CD14-positive monocyte (primary cell): ENCODE data around the gene RASEF. TPM values are rescaled to one million over a fixed set of nuclear protein-coding genes. Genes with fewer than 3 reads are reported as not detected.

ENCODE experiments used
- DNase-seq, 3 donors: peaks; one replicate each; pipeline ENCODE4 v3.0.0-alpha.2; 2011 to 2022
- H2AFZ ChIP-seq: 2 replicates; pipeline ENCODE4 v1.6.0; 2012; ENCODE audit warnings: mild to moderate bottlenecking, low read depth, low read length, inconsistent platforms; ENCODE audit not compliant: insufficient read depth, poor library complexity, severe bottlenecking
- H3K27ac ChIP-seq, 2 donors: 1 replicate in 1 of 2; 2 replicates in 1 of 2; pipeline ENCODE4 v1.5.1; 2012 to 2013; ENCODE audit warnings: low read length in 2 of 2, control low read depth in 1 of 2, inconsistent platforms in 1 of 2, low read depth in 1 of 2, mild to moderate bottlenecking in 1 of 2
- H3K27me3 ChIP-seq, 2 donors: one replicate each; pipeline versions ENCODE4 v1.6.0 to v1.6.1; 2011 to 2013; ENCODE audit warnings: low read length in 2 of 2; ENCODE audit not compliant: control insufficient read depth in 2 of 2, insufficient read depth in 2 of 2
- H3K36me3 ChIP-seq, 2 donors: replicated peaks in 1 of 2; 1 replicate in 1 of 2; 2 replicates in 1 of 2; pipeline versions ENCODE4 v1.5.1 to v1.6.1; 2012 to 2013; ENCODE audit warnings: low read length in 2 of 2, control low read depth in 1 of 2, inconsistent platforms in 1 of 2, mild to moderate bottlenecking in 1 of 2; ENCODE audit not compliant: insufficient read depth in 2 of 2, control insufficient read depth in 1 of 2
- H3K4me1 ChIP-seq, 2 donors: 1 replicate in 1 of 2; 2 replicates in 1 of 2; pipeline versions ENCODE4 v1.5.1 to v1.6.1; 2012 to 2013; ENCODE audit warnings: low read length in 2 of 2, control low read depth in 1 of 2, inconsistent platforms in 1 of 2, mild to moderate bottlenecking in 1 of 2, moderate library complexity in 1 of 2; ENCODE audit not compliant: insufficient read depth in 2 of 2, control insufficient read depth in 1 of 2
- H3K4me2 ChIP-seq: replicated peaks from 2 replicates; pipeline ENCODE3; 2012; ENCODE audit warnings: low read length, moderate library complexity, mild to moderate bottlenecking; ENCODE audit not compliant: poor library complexity, severe bottlenecking; ENCODE audit errors: extremely low read depth
- H3K4me3 ChIP-seq, 3 experiments: fragments of 200-600 bp in 1 of 3; sonication (generic) in 1 of 3; replicated peaks in 1 of 3; 1 replicate in 2 of 3; 2 replicates in 1 of 3; pipeline ENCODE4 v1.5.1; 2011 to 2013; ENCODE audit warnings: low read length in 3 of 3, mild to moderate bottlenecking in 3 of 3, control low read depth in 2 of 3, low read depth in 2 of 3, inconsistent platforms in 1 of 3, moderate library complexity in 1 of 3
- H3K79me2 ChIP-seq: 2 replicates; pipeline ENCODE4 v1.6.0; 2012; ENCODE audit warnings: mild to moderate bottlenecking, control low read depth, inconsistent platforms, low read length, moderate library complexity; ENCODE audit not compliant: insufficient read depth
- H3K9ac ChIP-seq: 2 replicates; pipeline ENCODE4 v1.6.0; 2017; ENCODE audit warnings: low read length, mild to moderate bottlenecking; ENCODE audit not compliant: insufficient read depth, poor library complexity, severe bottlenecking
- H3K9me3 ChIP-seq, 2 donors: replicated peaks in 1 of 2; 1 replicate in 1 of 2; 2 replicates in 1 of 2; pipeline versions ENCODE4 v1.5.1 to v1.6.1; 2012 to 2013; ENCODE audit warnings: low read length in 2 of 2, control low read depth in 1 of 2; ENCODE audit not compliant: control insufficient read depth in 1 of 2, insufficient read depth in 1 of 2
- H4K20me1 ChIP-seq: 2 replicates; pipeline ENCODE4 v1.6.0; 2012; ENCODE audit warnings: mild to moderate bottlenecking, low read length, control low read depth, moderate library complexity; ENCODE audit not compliant: insufficient read depth
- H3K27ac Mint-ChIP-seq, 7 donors: one replicate each; pipeline ENCODE4 v1.8.0; 2020; ENCODE audit warnings: mild to moderate bottlenecking in 7 of 7, mixed read lengths in 7 of 7, moderate library complexity in 6 of 7, inconsistent platforms in 2 of 7
- H3K27me3 Mint-ChIP-seq, 3 donors: one replicate each; pipeline ENCODE4 v1.8.0; 2021 to 2022; ENCODE audit warnings: low read depth in 3 of 3, mild to moderate bottlenecking in 3 of 3, mixed read lengths in 3 of 3, moderate library complexity in 3 of 3, inconsistent platforms in 1 of 3
- H3K36me3 Mint-ChIP-seq, 2 donors: one replicate each; pipeline ENCODE4 v1.8.0; 2020; ENCODE audit warnings: mixed read lengths in 2 of 2, inconsistent platforms in 1 of 2, mild to moderate bottlenecking in 1 of 2
- H3K4me1 Mint-ChIP-seq: one replicate; pipeline ENCODE4 v1.8.0; 2020; ENCODE audit warnings: mild to moderate bottlenecking, mixed read lengths
- H3K4me3 Mint-ChIP-seq, 2 donors: one replicate each; pipeline ENCODE4 v1.8.0; 2020; ENCODE audit warnings: mild to moderate bottlenecking in 2 of 2, mixed read lengths in 2 of 2, moderate library complexity in 1 of 2
- H3K9me3 Mint-ChIP-seq, 7 donors: one replicate each; pipeline ENCODE4 v1.8.0; 2020 to 2022; ENCODE audit warnings: mixed read lengths in 7 of 7, mild to moderate bottlenecking in 6 of 7, moderate library complexity in 6 of 7, inconsistent platforms in 2 of 7
- WGBS: methylation state at CpG from one replicate; pipeline ENCODE4 v1.1.5; 2013; ENCODE audit warnings: missing lambda C conversion rate; ENCODE audit not compliant: insufficient coverage; 5-methylcytosine and 5-hydroxymethylcytosine counted together
- intact Hi-C, 2 donors: fragments of 100-400 bp; cut with micrococcal nuclease; formaldehyde crosslinking; loops; one replicate each; pipeline versions ENCODE4 v1.15.0 to v1.15.1; 2023
- polyA plus RNA-seq, 3 donors: library from polyadenylated mRNA; depleted of rRNA in 1 of 3; unstranded in 2 of 3; stranded (reverse) in 1 of 3; fragments of 300-500 nt in 2 of 3; fragments of >200 nt in 1 of 3; fragmentation: Illumina TruSeq in 2 of 3; gene quantifications; 1 replicate in 2 of 3; 2 replicates in 1 of 3; pipeline ENCODE4 v1.2.3, GENCODE V29; 2012 to 2021
- TF ChIP-seq, protein P1 (sequence below): fragments of 200-600 bp; IDR thresholded peaks from one replicate; pipeline ENCODE4 v1.8.0; 2022; ENCODE audit warnings: antibody characterized with exemption, mild to moderate bottlenecking

RASEF gene
- polyA plus RNA-seq, 3 donors: not detected

DNA sequence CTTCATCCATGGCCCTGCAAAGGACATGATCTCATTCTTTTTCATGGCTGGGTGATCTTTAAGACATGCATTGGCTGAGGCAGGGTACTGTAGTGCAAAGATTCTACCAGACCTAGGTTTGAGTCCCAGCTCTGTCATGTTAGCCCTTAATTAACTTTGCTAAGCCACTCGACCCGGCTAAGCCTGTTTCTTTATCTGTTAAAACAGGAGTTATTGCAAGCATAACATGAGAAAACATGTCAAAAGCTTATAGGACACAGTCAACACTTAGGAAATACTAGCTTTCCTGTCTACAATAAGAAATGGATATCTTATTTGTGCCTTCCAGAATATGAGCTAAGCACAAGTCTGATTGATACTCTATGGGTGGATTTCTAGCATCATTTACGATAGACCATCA is 92.6 kb downstream of the RASEF start:
- no peak for DNase-seq
- Mint-ChIP-seq H3K36me3 (no peaks in the 10 kb centered on the region), H3K4me3 (no peak overlapping the region), H3K4me1 (no peaks in the 10 kb centered on the region), H3K27me3 (no peaks in the 10 kb centered on the region), H3K27ac (no peak overlapping the region), H3K9me3 (peaks cover 0 to 7% (median 3%) of the 10 kb centered on the region in 7 donors)
- Histone ChIP-seq H3K79me2 (no peaks in the 10 kb centered on the region), H3K4me2 (no peak overlapping the region), H3K4me3 (no peak overlapping the region), H3K36me3 (no peaks in the 10 kb centered on the region), H3K4me1 (no peaks in the 10 kb centered on the region), H3K27ac (no peak overlapping the region), H3K27me3 (no peaks in the 10 kb centered on the region), H2AFZ (no peak overlapping the region), H4K20me1 (no peaks in the 10 kb centered on the region), H3K9ac (no peak overlapping the region), H3K9me3 (no peaks in the 10 kb centered on the region)
- TF ChIP-seq, protein P1, sequence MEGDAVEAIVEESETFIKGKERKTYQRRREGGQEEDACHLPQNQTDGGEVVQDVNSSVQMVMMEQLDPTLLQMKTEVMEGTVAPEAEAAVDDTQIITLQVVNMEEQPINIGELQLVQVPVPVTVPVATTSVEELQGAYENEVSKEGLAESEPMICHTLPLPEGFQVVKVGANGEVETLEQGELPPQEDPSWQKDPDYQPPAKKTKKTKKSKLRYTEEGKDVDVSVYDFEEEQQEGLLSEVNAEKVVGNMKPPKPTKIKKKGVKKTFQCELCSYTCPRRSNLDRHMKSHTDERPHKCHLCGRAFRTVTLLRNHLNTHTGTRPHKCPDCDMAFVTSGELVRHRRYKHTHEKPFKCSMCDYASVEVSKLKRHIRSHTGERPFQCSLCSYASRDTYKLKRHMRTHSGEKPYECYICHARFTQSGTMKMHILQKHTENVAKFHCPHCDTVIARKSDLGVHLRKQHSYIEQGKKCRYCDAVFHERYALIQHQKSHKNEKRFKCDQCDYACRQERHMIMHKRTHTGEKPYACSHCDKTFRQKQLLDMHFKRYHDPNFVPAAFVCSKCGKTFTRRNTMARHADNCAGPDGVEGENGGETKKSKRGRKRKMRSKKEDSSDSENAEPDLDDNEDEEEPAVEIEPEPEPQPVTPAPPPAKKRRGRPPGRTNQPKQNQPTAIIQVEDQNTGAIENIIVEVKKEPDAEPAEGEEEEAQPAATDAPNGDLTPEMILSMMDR: no peak
- intact Hi-C loops: no loop called here
- 100% methylated on average over 2 of the region's 3 CpGs for WGBS

DNA sequence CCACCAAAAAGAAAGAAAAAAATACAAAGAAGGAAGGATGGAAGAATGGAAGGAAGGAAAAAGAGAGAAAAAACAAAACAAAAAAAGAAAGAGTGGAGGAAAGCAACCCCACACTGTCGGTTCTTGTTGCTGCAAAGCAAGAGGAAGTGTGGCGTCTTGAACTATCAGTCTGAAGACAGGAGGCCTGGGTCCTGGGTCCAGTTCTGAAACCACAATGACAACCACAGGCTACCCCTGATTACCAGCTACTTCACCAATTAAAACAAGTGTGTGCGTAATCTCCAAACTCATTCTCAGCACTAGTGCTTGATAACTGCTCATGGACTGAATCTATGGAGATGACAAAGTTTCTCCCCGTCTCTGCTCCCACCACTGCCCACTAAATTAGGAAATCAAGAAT is 93.7 kb downstream of the RASEF start:
- H3K4me2 ChIP-seq: no peak overlapping the region
- peaks cover 0 to 7% (median 2%) of the 10 kb centered on the region in 7 donors for H3K9me3 Mint-ChIP-seq
- H3K36me3 Mint-ChIP-seq: no peaks in the 10 kb centered on the region
- no peak overlapping the region for H3K27ac Mint-ChIP-seq
- TF ChIP-seq, protein P1: no peak
- H3K79me2 ChIP-seq: no peaks in the 10 kb centered on the region
- no peaks in the 10 kb centered on the region for H4K20me1 ChIP-seq
- H3K4me3 Mint-ChIP-seq: no peak overlapping the region
- H2AFZ ChIP-seq: no peak overlapping the region
- no peaks in the 10 kb centered on the region for H3K36me3 ChIP-seq
- H3K4me1 Mint-ChIP-seq: no peaks in the 10 kb centered on the region
- H3K4me3 ChIP-seq: no peak overlapping the region
- H3K9ac ChIP-seq: no peak overlapping the region
- WGBS: 33% methylated on average over 3 of the region's 4 CpGs
- H3K4me1 ChIP-seq: no peaks in the 10 kb centered on the region
- no peak for DNase-seq
- H3K27ac ChIP-seq: no peak overlapping the region
- H3K27me3 Mint-ChIP-seq: peaks cover 0 to 1% (median 1%) of the 10 kb centered on the region in 3 donors
- no peaks in the 10 kb centered on the region for H3K27me3 ChIP-seq
- intact Hi-C loops: no loop called here
- H3K9me3 ChIP-seq: no peaks in the 10 kb centered on the region
